ENCODE results near the gene ACP3. TPM values are rescaled to one million over a fixed set of nuclear protein-coding genes. Genes with fewer than 3 reads are reported as not detected.
A peak's percentile ranks its signal among the peaks of the same experiment; 100 is the strongest.

Gene ACP3
- total RNA-seq, 1 experiment from 2014 or later, result 0.50 TPM

DNA sequence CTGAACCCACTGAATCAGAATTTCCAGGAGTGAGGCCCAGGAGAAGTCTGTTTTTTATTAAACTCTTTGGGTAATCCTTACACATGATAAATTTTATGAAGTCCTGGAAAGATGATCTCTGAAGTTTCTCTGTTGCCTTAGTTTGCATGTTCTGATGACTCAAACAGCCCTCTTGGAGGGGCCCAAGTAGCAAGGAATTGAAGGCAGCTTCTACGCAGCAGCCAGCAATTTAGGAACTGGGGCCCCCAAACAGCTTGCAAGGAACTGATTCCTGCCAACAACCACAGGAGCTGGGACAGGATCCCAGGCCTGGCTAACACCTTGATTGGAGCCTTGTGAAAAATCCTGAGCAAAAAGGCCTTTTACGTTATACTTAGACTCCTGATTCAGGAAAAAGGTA lies 5.4 kb upstream of the ACP3 start:
- DNase-seq (ENCODE audit: extremely low read depth, low read depth), result no peak

DNA sequence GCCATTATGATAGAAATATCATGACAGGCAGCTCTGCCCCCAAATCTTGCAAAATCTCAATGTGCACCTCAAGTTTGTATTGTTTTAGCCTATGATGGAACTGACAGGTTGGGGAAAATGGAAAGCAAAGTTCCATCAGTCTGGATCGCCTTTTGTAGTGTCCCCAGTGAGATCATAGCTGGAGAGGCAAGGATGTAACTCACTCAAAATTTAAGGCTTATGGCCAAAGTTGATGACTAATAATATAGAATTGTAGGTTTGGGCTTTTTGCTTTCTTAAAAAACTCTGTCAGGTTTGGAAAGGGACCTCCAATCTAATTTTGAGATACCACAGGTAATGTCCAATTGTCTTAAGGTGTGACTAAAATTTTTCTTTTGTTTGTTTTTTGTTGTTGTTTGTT lies 1.4 kb upstream of the ACP3 start:
- no peak for DNase-seq (ENCODE audit: extremely low read depth, low read depth)

DNA sequence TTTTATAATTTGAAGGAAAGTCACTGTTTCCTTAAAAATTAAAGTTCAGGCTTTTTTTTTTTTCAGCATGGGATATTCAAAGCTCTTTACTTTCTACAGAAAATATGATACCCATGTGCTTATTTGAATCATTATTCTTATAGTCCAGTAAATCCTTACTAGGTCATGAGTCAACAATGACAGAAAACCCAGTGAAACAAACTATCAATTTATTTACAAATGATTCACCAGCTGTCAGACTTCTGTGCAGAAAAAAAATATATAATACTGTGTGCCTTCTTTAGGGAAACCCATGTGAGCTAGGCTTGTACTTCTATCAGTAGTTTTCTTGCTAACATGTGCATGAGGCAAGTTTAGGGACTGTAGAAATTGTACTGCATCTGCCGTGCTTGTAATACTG lies 1.2 kb downstream of the ACP3 start:
- no peak for DNase-seq (ENCODE audit: extremely low read depth, low read depth)

DNA sequence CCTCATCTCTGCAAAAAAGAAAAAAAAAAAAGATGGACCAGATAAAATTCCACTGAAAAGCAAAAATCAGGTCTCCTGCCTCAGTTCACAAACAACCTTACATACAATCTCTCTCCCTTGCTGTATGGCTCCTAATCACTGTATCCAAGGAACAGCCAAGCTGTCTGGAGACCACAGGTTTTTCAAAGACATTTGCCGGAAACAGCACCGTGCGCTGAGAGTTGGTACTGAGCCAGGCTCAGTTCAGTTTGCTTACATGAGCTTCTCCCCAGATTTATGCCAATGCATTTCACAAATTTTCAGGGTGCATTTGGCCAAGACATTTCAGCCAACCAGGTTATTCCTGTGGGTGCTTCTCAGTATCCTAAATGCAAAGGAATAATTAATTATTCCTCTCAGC lies 4.1 kb downstream of the ACP3 start:
- DNase-seq (ENCODE audit: extremely low read depth, low read depth), result no peak

DNA sequence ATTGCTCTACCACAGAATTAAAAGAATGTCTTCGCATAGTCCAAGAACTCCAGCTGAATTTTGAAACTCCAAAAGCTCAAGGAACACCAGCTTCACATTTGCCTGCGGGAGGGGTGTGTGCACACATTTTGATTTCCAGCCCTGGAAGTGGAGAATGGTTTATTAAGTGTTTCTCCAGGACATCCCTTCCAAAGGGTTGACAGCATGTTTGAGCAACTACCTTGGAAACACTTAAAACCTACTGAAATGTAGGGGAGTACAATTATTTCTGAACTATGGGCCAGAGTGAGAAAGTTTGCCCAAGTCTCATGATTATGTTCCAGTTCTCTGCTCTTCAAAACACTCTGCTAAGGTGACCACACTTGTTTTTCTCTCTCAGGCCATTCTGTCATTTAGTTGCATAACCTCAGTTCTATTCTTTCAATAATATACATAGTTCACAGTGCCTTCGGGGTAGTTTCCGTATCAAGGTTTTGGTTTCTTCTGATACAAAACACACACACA lies 7.9 kb downstream of the ACP3 start:
- no peak for DNase-seq (ENCODE audit: extremely low read depth, low read depth)

DNA sequence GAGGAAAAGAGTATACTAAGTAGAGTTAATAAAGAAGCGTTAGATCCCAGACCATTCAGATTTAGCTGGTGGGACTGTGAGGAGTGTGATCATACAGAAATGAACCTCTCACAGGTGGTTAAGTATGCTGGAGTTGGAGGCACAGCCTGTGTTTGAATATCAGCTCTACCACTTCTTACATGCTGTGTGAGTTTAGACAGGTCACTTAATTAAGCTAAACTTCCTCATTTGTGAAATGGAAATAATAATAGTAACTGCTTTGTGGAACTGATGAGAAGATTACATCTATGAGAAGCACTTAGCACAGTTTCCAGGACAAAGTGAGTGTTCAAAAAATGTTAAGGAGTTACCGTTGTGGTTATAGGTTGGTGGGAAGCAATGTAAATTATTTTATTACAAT lies 8.4 kb downstream of the ACP3 start:
- DNase-seq (ENCODE audit: extremely low read depth, low read depth), result no peak

DNA sequence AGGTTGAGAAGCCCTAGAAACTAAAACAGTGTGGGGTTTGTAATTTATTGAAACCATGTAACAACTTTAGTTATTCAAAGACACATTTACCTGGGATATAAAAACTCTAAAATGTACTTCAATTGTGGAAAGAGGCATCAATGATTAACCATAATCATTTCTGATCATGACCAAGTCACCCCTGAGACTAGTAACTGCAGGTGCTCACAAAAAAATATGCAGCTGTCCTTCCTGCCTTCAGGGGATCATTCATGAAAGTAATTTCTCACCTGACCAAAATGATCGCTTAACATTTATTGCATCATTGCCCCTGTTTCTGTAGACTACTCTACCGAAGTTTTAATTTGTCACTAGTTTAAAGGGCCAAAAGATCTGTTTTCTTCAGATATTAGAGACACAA lies 9.0 kb downstream of the ACP3 start:
- DNase-seq (ENCODE audit: extremely low read depth, low read depth), result no peak

DNA sequence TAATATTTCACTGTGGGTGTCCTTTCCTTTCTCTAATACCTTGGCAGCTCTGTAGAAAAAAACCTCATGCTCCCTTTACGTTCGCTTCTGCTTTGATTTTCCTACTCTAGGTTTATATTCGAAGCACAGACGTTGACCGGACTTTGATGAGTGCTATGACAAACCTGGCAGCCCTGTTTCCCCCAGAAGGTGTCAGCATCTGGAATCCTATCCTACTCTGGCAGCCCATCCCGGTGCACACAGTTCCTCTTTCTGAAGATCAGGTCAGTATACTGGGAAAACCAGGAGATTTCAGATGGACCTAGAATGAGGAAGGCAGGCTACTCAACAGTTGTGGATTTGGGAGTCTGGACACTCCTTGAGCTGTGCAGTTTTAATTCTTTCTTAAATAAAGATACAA lies 14.9 kb downstream of the ACP3 start:
- DNase-seq (ENCODE audit: extremely low read depth, low read depth), result no peak

DNA sequence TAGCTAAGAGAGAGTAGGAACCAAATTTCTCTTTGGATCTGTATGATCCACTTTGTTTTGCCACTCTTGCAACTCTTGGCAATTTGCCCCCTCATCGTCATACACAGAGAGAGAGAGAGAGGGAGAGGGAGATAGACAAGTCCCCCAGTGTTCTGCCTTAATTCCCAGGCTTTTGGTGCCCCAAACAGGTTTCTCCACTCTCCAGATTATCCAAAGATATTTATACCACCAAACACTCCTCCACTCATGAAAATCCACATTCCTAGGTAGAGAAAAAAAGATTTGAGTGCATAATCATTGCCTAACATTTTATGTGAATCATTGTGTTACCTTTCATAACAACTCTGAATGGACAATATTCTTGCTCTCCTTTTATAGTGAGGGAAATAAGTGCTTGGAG lies 15.3 kb downstream of the ACP3 start:
- no peak for DNase-seq (ENCODE audit: extremely low read depth, low read depth)

DNA sequence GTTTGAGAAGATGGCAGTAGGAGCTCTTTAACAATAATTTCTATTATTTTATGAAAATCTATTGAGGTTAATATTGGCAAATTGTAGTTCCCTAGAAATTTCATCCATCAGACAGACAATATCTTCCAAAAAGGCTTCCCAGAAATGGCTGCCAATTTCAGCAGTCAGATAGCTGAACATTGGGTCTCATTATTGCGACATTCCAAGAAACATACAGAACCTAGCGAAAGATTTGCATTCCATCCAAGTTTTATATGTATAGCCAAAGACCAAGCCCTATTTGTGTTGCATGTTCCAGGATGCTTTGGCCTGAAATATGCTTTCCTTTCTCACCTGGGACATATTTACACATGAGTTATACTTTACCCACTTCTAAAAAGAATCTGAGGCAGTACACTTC lies 24.5 kb downstream of the ACP3 start:
- no peak for DNase-seq (ENCODE audit: extremely low read depth, low read depth)

DNA sequence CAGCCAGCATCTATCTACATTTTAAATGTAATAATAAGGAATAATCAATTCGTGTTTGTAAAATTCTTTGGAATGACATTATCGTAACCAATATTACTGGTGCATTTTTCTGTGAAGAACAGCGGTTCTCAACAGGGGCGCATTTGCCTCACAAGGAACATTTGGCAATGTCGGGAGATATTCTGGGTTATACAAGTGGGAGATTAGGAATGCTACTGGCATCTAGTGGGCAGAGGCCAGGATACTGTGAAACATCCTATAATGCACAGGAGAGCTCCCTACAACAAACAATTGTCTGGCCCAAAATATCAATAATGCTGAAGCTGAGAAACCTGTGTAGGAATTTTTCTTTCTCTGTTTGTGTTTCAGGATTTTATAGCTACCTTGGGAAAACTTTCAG lies 25.0 kb downstream of the ACP3 start:
- DNase-seq (ENCODE audit: extremely low read depth, low read depth), result no peak

DNA sequence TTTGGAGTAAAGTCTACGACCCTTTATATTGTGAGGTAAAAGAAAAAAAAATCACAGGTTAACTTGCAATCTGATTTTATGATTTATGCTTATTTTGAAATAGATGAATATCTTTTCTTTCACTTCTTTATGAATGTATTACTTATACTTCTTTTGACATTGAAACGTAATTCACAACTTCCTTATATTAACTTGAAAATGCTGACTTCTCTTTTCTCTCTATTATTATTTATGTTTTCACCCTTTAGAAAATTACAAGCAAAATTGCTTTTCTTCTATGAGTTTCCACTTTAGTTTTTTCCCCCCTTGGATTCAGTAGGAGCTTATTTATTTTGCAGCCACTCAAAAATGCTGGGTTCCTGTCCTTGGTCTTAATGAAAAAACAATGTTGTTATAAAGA lies 25.4 kb downstream of the ACP3 start:
- DNase-seq (ENCODE audit: extremely low read depth, low read depth), result no peak

DNA sequence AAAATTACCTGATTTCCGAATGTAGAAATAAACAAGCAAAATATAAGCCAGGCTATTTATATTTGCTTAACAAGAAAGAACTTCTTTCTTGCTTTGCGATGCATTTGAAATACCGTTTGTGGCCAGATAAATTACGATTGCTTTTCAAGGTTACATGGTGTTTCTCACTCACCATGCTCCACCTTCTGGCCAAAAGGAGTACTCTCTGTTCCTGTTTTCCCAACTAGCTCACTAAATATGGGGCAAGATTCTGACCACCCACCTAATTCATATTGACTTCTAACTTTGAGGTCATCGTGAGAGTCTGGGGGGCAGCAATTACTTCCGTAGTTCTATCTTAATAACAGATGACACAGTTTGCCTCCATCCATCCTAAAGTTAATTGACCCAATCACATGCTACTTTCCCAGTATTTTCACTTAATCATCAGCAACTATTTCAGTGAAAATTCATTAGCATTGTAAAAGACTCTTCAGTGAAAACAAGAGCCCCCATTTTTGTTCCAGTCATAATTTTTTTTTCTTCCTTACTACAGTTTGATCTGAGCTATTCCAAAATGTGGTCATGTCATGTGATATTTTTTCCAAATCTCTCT lies 25.9 kb downstream of the ACP3 start:
- peak; percentile 50 for DNase-seq (ENCODE audit: extremely low read depth, low read depth)

DNA sequence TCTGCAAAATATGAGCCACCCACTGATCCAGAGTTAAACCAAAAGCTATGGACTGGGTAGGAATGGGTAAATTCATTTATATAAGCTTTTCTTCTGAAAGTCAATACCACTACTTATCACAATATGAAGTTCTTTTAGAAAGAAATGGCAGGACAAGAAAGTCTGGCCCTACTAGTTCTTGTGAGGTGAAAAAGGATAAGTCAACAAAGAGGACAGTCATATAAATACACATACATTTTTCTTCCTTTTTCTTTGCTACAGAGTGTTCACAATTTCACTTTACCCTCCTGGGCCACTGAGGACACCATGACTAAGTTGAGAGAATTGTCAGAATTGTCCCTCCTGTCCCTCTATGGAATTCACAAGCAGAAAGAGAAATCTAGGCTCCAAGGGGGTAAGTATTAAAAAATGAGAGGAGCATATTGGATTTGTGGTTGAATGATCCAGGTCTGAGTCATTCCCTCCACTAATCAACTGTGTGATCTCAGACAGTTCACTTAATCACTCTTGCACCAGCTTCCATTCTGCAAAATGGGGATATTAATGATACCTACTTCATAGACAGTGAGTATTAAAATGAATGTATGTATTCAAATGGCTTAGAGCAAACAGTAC lies 27.6 kb downstream of the ACP3 start:
- DNase-seq (ENCODE audit: extremely low read depth, low read depth), result no peak

DNA sequence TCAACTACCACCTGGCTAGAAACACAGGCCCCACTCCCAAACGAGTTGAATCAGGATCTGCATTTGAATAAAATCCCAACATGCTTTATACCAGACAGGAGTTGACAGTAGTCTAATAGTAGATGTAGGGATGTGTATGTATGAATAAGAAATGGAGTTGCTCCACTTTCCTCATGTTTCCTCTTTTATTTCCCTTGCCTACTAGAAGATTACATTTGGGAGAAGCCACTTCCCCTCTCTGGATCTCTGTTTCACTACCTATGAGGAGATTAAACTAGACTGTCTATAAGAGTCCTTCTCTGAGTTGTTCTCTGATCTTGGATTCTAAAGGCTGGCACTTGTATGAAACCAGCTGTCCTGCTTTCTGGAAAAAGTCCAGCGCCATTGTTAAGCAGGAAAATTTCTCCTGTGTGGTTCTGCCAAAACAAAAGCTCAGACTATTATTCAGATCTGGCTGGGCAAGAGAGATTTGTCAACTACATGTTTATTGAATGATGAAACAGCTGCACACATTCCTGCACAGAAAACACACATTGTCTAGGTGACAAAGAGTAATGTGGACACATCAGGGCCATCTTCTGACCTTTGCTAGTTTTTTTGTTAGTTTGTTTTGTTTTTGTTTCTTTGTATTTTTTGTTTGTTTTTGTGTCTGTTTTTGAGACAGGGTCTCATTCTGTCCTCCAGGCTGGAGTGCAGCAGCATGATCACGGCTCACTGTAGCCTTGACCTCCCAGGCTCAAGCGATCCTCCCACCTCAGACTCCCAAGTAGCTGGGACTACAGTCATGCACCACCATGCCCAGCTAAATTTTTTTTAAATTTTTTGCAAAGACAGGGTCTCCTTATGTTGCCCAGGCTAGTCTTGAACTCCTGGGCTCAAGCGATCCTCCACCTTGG lies 29.9 kb downstream of the ACP3 start:
- DNase-seq (ENCODE audit: extremely low read depth, low read depth), result no peak

DNA sequence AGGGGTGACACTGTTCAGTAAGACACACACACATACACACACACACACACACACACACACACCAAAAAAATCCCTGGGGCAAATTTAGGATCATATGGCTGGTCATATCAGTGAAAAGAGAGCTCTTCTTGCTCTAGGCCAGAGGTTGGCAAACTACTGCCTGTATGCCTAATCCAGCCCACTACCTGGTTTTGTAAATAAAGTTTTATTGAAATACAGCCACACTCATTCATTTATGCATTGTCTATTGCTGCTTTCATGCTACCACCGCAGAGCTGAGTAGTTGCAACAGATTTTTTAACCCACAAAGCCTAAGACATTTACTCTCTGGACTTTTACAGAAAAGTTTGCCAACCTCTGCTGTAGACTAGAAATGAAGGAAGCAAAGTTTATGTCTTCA lies 30.6 kb downstream of the ACP3 start:
- no peak for DNase-seq (ENCODE audit: extremely low read depth, low read depth)

DNA sequence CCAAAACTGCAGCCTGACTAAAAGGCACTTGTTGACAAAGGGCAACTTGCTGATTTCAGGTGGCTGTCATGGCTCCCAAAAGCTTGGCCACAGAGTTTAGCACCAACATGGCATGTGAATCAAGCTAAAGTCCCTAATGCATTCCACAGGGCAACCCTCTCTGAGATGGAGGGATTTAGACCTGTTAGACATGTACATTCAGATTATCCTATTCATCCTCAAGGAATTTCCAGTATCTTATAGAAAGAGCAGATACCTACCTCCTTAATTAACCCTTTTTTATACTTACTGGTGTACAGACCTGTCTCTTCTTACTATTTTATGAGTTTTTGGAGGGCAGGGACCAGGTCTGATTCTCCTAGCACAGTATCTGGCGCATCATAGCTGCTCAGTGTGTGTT lies 31.3 kb downstream of the ACP3 start:
- DNase-seq (ENCODE audit: extremely low read depth, low read depth), result no peak

DNA sequence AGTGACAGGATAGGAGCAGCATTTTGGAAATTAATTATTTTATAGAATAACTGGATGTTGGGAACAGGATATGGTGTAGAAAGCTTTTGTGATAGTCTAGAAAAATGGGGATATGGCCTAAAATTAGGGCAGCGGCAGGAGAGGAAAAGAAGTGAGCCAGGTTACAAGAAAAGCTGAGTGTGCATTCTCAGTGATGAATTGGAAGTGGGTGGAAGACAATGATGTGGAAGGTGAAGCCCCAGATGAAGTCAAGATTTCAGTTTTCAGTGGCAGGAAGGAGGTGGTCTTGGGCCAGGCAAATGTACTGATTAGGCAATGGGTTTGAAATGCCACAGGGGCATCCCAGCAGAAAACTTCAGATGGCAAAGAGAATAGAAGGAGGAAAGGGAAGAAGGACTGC lies 33.6 kb downstream of the ACP3 start:
- no peak for DNase-seq (ENCODE audit: extremely low read depth, low read depth)

DNA sequence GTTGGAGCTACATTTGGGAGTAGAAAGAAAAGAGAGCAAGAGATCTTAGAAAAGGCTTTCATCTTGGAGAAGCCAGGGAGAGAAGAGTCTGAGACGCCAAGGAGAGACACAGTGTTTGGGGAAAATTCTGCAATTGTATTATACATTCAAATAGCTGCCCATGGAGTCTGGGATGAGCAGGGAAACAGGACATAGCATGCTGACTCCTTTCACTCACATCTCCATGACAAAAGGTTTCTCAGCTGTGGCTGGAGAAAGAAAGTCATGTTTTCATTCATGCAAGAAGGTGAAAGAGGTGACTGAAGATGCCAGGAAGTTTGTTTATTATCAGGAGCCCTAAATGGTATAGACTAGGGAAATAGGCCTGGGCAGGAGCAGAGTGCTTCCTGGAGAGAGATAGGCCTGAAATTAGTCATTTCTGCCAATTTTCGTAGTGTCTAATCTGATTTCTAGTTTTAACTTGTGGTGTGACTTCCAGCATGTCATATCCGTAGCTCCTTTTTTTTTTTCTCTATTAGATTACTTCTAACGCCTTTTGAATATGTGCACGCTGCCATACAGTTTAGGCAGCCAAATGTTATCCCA lies 34.1 kb downstream of the ACP3 start:
- DNase-seq (ENCODE audit: extremely low read depth, low read depth), result no peak

DNA sequence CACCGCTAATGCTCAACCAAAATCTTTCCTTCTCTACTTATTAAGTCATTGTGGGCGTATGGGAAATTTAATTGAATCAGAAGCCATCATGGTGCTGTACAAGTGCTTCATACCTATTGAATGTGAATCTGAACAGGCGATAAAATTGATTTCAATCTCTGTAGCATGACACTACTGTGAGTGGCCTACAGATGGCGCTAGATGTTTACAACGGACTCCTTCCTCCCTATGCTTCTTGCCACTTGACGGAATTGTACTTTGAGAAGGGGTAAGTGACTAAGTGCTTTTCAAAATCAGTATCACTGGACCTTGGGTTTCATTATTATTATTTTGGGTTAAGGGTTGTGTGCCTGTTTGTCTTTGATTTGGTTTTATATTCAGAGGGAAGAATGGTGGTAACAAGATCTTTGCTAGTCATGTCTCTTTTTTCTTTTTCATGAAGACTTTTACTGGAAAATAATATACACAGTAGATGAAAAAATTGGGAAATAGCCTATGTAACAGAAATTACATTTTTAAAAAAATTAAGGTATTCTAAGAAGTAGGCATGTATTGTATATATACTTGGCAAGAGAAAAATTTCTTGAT lies 35.4 kb downstream of the ACP3 start:
- peak; percentile 63 for DNase-seq (ENCODE audit: extremely low read depth, low read depth)
